ENCODE results near the gene HOXA10. TPM values are rescaled to one million over a fixed set of nuclear protein-coding genes. Genes with fewer than 3 reads are reported as not detected.

The HOXA10 gene
- total RNA-seq, 6 experiments from 2014 or later, result 38.9 to 43.5 (median 41.1) TPM

- H3K27ac Mint-ChIP-seq, result no peak overlapping the region
- peaks cover 8% of the 10 kb centered on the region for H3K27me3 Mint-ChIP-seq (ENCODE audit: insufficient read depth)
- TF ChIP-seq CTCF (IDR thresholded peaks at IDR 0.05), result no peak
- no peak for DNase-seq
- no peaks in the 10 kb centered on the region for H3K36me3 Mint-ChIP-seq (ENCODE audit: low read depth)
- H3K4me3 Mint-ChIP-seq, result no peak overlapping the region
- no peaks in the 10 kb centered on the region for H3K9me3 Mint-ChIP-seq
- peaks cover 14% of the 10 kb centered on the region for H3K4me1 Mint-ChIP-seq (ENCODE audit: low read depth)
Observed at GRCh38 chr7:27211084-27211446, 36.9 kb upstream of the HOXA10 start.

- no peaks in the 10 kb centered on the region for H3K9me3 Mint-ChIP-seq
- TF ChIP-seq CTCF (IDR thresholded peaks at IDR 0.05), result peak; percentile 88
- DNase-seq, result no peak
- H3K36me3 Mint-ChIP-seq (ENCODE audit: low read depth), result no peaks in the 10 kb centered on the region
- H3K4me3 Mint-ChIP-seq, result peak overlapping the region; percentile 84
- H3K27ac Mint-ChIP-seq, result no peak overlapping the region
- peaks cover 11% of the 10 kb centered on the region for H3K27me3 Mint-ChIP-seq (ENCODE audit: insufficient read depth)
- H3K4me1 Mint-ChIP-seq (ENCODE audit: low read depth), result peaks cover 14% of the 10 kb centered on the region
Observed at GRCh38 chr7:27210441-27211083, 36.4 kb upstream of the HOXA10 start.

- DNase-seq, result no peak
- peaks cover 11% of the 10 kb centered on the region for H3K27me3 Mint-ChIP-seq (ENCODE audit: insufficient read depth)
Observed at GRCh38 chr7:27209933-27210440, 35.9 kb upstream of the HOXA10 start.

GRCh38 chr7:27208998-27209397 lies 34.9 kb upstream of the HOXA10 start:
- H3K27me3 Mint-ChIP-seq (ENCODE audit: insufficient read depth), result peaks cover 8% of the 10 kb centered on the region
- H3K4me3 Mint-ChIP-seq, result no peak overlapping the region
- no peak for TF ChIP-seq CTCF (IDR thresholded peaks at IDR 0.05)
- no peaks in the 10 kb centered on the region for H3K36me3 Mint-ChIP-seq (ENCODE audit: low read depth)
- no peak for DNase-seq
- peaks cover 8% of the 10 kb centered on the region for H3K4me1 Mint-ChIP-seq (ENCODE audit: low read depth)
- no peaks in the 10 kb centered on the region for H3K9me3 Mint-ChIP-seq
- H3K27ac Mint-ChIP-seq, result no peak overlapping the region

More at GRCh38 chr7:27209933-27210440, 35.9 kb upstream of the HOXA10 start:
- Mint-ChIP-seq H3K4me1 (ENCODE audit: low read depth) (peaks cover 14% of the 10 kb centered on the region), H3K27ac (no peak overlapping the region), H3K9me3 (no peaks in the 10 kb centered on the region), H3K36me3 (ENCODE audit: low read depth) (no peaks in the 10 kb centered on the region), H3K4me3 (peak overlapping the region; percentile 84; the same call in 1 of the 2 replicates)
- no peak for TF ChIP-seq CTCF (IDR thresholded peaks at IDR 0.05)

- peaks cover 8% of the 10 kb centered on the region for H3K27me3 Mint-ChIP-seq (ENCODE audit: insufficient read depth)
- H3K9me3 Mint-ChIP-seq, result no peaks in the 10 kb centered on the region
- no peak for TF ChIP-seq CTCF (IDR thresholded peaks at IDR 0.05)
Observed at GRCh38 chr7:27207348-27207985, 33.3 kb upstream of the HOXA10 start.

More at GRCh38 chr7:27207348-27207985, 33.3 kb upstream of the HOXA10 start:
- Mint-ChIP-seq H3K4me1 (ENCODE audit: low read depth) (peaks cover 7% of the 10 kb centered on the region), H3K36me3 (ENCODE audit: low read depth) (no peaks in the 10 kb centered on the region), H3K4me3 (no peak overlapping the region), H3K27ac (no peak overlapping the region)
- no peak for DNase-seq

All from HFFc6 (cell line).